ENCODE results near the gene ITGB3. TPM values are rescaled to one million over a fixed set of nuclear protein-coding genes. Genes with fewer than 3 reads are reported as not detected.
"Not testable (repeated sequence)": the region's sequence is repeated elsewhere in the genome, so short reads cannot be mapped to it uniquely, and the experiment has no call there.

ITGB3 gene
- total RNA-seq, 2 experiments from 2014 or later = not detected

GRCh38 chr17:47212458-47212857 lies 41.2 kb upstream of the ITGB3 start:
- H3K4me1 Mint-ChIP-seq (ENCODE audit: low read depth) = peaks cover 17% of the 10 kb centered on the region
- intact Hi-C loops (cut with micrococcal nuclease) = no loop called here
- no peak for DNase-seq
- H3K4me3 Mint-ChIP-seq = no peak overlapping the region
- no peaks in the 10 kb centered on the region for H3K9me3 Mint-ChIP-seq
- H3K27me3 Mint-ChIP-seq = no peaks in the 10 kb centered on the region
- no peak overlapping the region for H3K27ac Mint-ChIP-seq
- H3K36me3 Mint-ChIP-seq = no peaks in the 10 kb centered on the region
- CTCF ChIA-PET = no interaction called here
- POLR2A ChIA-PET = no interaction called here

- Mint-ChIP-seq H3K27me3 (no peaks in the 10 kb centered on the region), H3K4me1 (ENCODE audit: low read depth) (peaks cover 14% of the 10 kb centered on the region), H3K36me3 (no peaks in the 10 kb centered on the region), H3K9me3 (no peaks in the 10 kb centered on the region), H3K4me3 (no peak overlapping the region), H3K27ac (no peak overlapping the region)
- intact Hi-C loops (cut with micrococcal nuclease) = no loop called here
- POLR2A ChIA-PET = no interaction called here
- CTCF ChIA-PET = no interaction called here
- DNase-seq = no peak
Observed at GRCh38 chr17:47213540-47213939, 40.1 kb upstream of the ITGB3 start.

- Mint-ChIP-seq H3K27ac (no peak overlapping the region), H3K4me1 (ENCODE audit: low read depth) (peaks cover 25% of the 10 kb centered on the region), H3K9me3 (no peaks in the 10 kb centered on the region), H3K27me3 (no peaks in the 10 kb centered on the region), H3K4me3 (no peak overlapping the region), H3K36me3 (no peaks in the 10 kb centered on the region)
- intact Hi-C loops (cut with micrococcal nuclease) = no loop called here
- DNase-seq = no peak
- ChIA-PET CTCF (interaction anchor here (0.6 to 1.1 kb wide), 2 partner anchors 14 to 15 kb away, joined by 3 to 4 read pairs; no protein-coding TSS in a partner anchor), POLR2A (no interaction called here)
Observed at GRCh38 chr17:47214931-47215330, 38.7 kb upstream of the ITGB3 start.

- H3K4me1 Mint-ChIP-seq (ENCODE audit: low read depth) = peaks cover 34% of the 10 kb centered on the region
- H3K27me3 Mint-ChIP-seq; H3K9me3 Mint-ChIP-seq; H3K36me3 Mint-ChIP-seq; DNase-seq; POLR2A ChIA-PET; H3K27ac Mint-ChIP-seq; CTCF ChIA-PET; H3K4me3 Mint-ChIP-seq; intact Hi-C loops (cut with micrococcal nuclease): not testable (repeated sequence)
Observed at GRCh38 chr17:47216821-47217220, 36.8 kb upstream of the ITGB3 start.

- H3K9me3 Mint-ChIP-seq; H3K36me3 Mint-ChIP-seq; H3K27me3 Mint-ChIP-seq; DNase-seq; H3K4me3 Mint-ChIP-seq; intact Hi-C loops (cut with micrococcal nuclease); POLR2A ChIA-PET; H3K27ac Mint-ChIP-seq; CTCF ChIA-PET: not testable (repeated sequence)
- H3K4me1 Mint-ChIP-seq (ENCODE audit: low read depth) = peaks cover 34% of the 10 kb centered on the region
Observed at GRCh38 chr17:47217279-47217678, 36.3 kb upstream of the ITGB3 start.

GRCh38 chr17:47218896-47219430 lies 34.7 kb upstream of the ITGB3 start:
- H3K4me1 Mint-ChIP-seq (ENCODE audit: low read depth) = peaks cover 34% of the 10 kb centered on the region
- intact Hi-C loops (cut with micrococcal nuclease) = no loop called here
- no peak overlapping the region for H3K4me3 Mint-ChIP-seq

GRCh38 chr17:47219621-47220475 lies 33.8 kb upstream of the ITGB3 start:
- Mint-ChIP-seq H3K9me3 (peaks cover 7% of the 10 kb centered on the region), H3K4me3 (no peak overlapping the region), H3K4me1 (ENCODE audit: low read depth) (peaks cover 34% of the 10 kb centered on the region), H3K36me3 (no peaks in the 10 kb centered on the region), H3K27ac (no peak overlapping the region), H3K27me3 (no peaks in the 10 kb centered on the region)
- ChIA-PET CTCF (interaction anchor here (1.0 to 1.5 kb wide), 6 partner anchors 9 to 277 kb away, joined by 3 to 6 read pairs (median 4); no protein-coding TSS in a partner anchor), POLR2A (interaction anchor here (0.9 to 1.5 kb wide), 4 partner anchors 11 to 30 kb away, joined by 3 to 6 read pairs (median 4); partner anchors contain the start of gene MYL4)
- intact Hi-C loops (cut with micrococcal nuclease) = loop anchor here (1.0 kb wide), 1 partner anchor 16 kb away; no protein-coding TSS in a partner anchor
- DNase-seq = no peak

More at GRCh38 chr17:47218896-47219430, 34.7 kb upstream of the ITGB3 start:
- no peak for DNase-seq
- ChIA-PET CTCF (interaction anchor here (0.8 to 1.5 kb wide), 3 partner anchors 10 to 276 kb away, joined by 3 to 4 read pairs (median 4); no protein-coding TSS in a partner anchor), POLR2A (interaction anchor here (1.5 kb wide), 1 partner anchor 29 kb away, joined by 3 read pairs; no protein-coding TSS in a partner anchor)
- Mint-ChIP-seq H3K27ac (no peak overlapping the region), H3K9me3 (peaks cover 1% of the 10 kb centered on the region), H3K36me3 (no peaks in the 10 kb centered on the region), H3K27me3 (no peaks in the 10 kb centered on the region)

GRCh38 chr17:47220531-47220999 lies 33.1 kb upstream of the ITGB3 start:
- peak; percentile 15 for DNase-seq
- Mint-ChIP-seq H3K4me1 (ENCODE audit: low read depth) (peaks cover 32% of the 10 kb centered on the region), H3K27me3 (no peaks in the 10 kb centered on the region), H3K36me3 (no peaks in the 10 kb centered on the region), H3K27ac (no peak overlapping the region), H3K4me3 (no peak overlapping the region), H3K9me3 (peaks cover 7% of the 10 kb centered on the region)
- intact Hi-C loops (cut with micrococcal nuclease) = loop anchor here (1.0 kb wide), 1 partner anchor 16 kb away; no protein-coding TSS in a partner anchor
- ChIA-PET CTCF (interaction anchor here (1.0 to 1.4 kb wide), 4 partner anchors 9 to 95 kb away, joined by 3 to 6 read pairs (median 4); no protein-coding TSS in a partner anchor), POLR2A (interaction anchor here (0.9 to 1.5 kb wide), 3 partner anchors 12 to 29 kb away, joined by 3 to 6 read pairs (median 5); partner anchors contain the start of gene MYL4)

GRCh38 chr17:47221154-47221553 lies 32.5 kb upstream of the ITGB3 start:
- intact Hi-C loops (cut with micrococcal nuclease) = no loop called here
- Mint-ChIP-seq H3K4me1 (ENCODE audit: low read depth) (peaks cover 32% of the 10 kb centered on the region), H3K27me3 (no peaks in the 10 kb centered on the region), H3K9me3 (peaks cover 7% of the 10 kb centered on the region), H3K36me3 (no peaks in the 10 kb centered on the region), H3K4me3 (no peak overlapping the region), H3K27ac (no peak overlapping the region)
- CTCF ChIA-PET = interaction anchor here (1.0 to 1.4 kb wide), 3 partner anchors 8 to 17 kb away, joined by 3 to 6 read pairs (median 4); no protein-coding TSS in a partner anchor
- no peak for DNase-seq
- POLR2A ChIA-PET = interaction anchor here (1.1 to 1.5 kb wide), 2 partner anchors 16 to 30 kb away, joined by 3 to 6 read pairs; no protein-coding TSS in a partner anchor

- Mint-ChIP-seq H3K9me3 (peaks cover 7% of the 10 kb centered on the region), H3K36me3 (no peaks in the 10 kb centered on the region), H3K27me3 (no peaks in the 10 kb centered on the region), H3K27ac (no peak overlapping the region), H3K4me1 (ENCODE audit: low read depth) (peaks cover 29% of the 10 kb centered on the region), H3K4me3 (no peak overlapping the region)
- CTCF ChIA-PET = no interaction called here
- no peak for DNase-seq
- intact Hi-C loops (cut with micrococcal nuclease) = no loop called here
- POLR2A ChIA-PET = no interaction called here
Observed at GRCh38 chr17:47222047-47222446, 31.6 kb upstream of the ITGB3 start.

- Mint-ChIP-seq H3K27ac (no peak overlapping the region), H3K4me1 (ENCODE audit: low read depth) (peaks cover 24% of the 10 kb centered on the region), H3K36me3 (no peaks in the 10 kb centered on the region), H3K9me3 (peaks cover 7% of the 10 kb centered on the region), H3K4me3 (no peak overlapping the region), H3K27me3 (no peaks in the 10 kb centered on the region)
- ChIA-PET CTCF (interaction anchor here (0.6 kb wide), 1 partner anchor 92 kb away, joined by 3 read pairs; no protein-coding TSS in a partner anchor), POLR2A (no interaction called here)
- DNase-seq = no peak
- intact Hi-C loops (cut with micrococcal nuclease) = no loop called here
Observed at GRCh38 chr17:47223007-47223406, 30.6 kb upstream of the ITGB3 start.

GRCh38 chr17:47223460-47223859 lies 30.2 kb upstream of the ITGB3 start:
- POLR2A ChIA-PET = no interaction called here
- H3K9me3 Mint-ChIP-seq = peaks cover 7% of the 10 kb centered on the region
- no peaks in the 10 kb centered on the region for H3K36me3 Mint-ChIP-seq

More at GRCh38 chr17:47223460-47223859, 30.2 kb upstream of the ITGB3 start:
- no peak overlapping the region for H3K27ac Mint-ChIP-seq
- H3K27me3 Mint-ChIP-seq = no peaks in the 10 kb centered on the region
- H3K4me3 Mint-ChIP-seq = no peak overlapping the region
- peaks cover 22% of the 10 kb centered on the region for H3K4me1 Mint-ChIP-seq (ENCODE audit: low read depth)
- no peak for DNase-seq
- intact Hi-C loops (cut with micrococcal nuclease) = no loop called here
- CTCF ChIA-PET = interaction anchor here (0.6 kb wide), 1 partner anchor 91 kb away, joined by 3 read pairs; no protein-coding TSS in a partner anchor
